Limb (tissue), 2 donors: ENCODE data around the gene OGFOD3.
"Not testable (repeated sequence)": the region's sequence is repeated elsewhere in the genome, so short reads cannot be mapped to it uniquely, and the experiment has no call there.

Experiments used
- DNase-seq, 2 donors: peaks; one replicate each; pipeline ENCODE4 v3.0.0-alpha.2; 2016; ENCODE audit errors: extremely low spot score in 2 of 2

OGFOD3 gene

GRCh38 chr17:82388223-82388921 is 30.0 kb downstream of the OGFOD3 start:
- no peak for DNase-seq

DNA sequence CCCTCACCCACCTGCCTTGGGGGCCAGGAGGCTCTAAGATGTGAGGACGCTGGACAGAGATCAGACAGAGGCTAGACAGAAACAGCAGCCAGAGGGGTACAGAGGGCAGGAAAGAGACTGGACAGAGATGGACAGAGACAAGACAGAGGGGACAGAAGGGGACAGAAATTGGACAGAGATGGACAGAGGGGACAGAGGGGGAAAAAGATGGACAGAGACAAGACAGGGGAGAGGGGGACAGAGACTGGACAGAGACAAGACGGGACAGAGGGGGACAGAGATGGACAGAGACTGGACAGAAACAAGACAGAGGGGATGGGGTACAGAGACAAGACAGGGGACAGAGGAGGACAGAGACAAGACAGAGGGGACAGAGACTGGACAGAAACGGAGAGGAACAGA is 30.7 kb downstream of the OGFOD3 start:
- DNase-seq: no peak

DNA sequence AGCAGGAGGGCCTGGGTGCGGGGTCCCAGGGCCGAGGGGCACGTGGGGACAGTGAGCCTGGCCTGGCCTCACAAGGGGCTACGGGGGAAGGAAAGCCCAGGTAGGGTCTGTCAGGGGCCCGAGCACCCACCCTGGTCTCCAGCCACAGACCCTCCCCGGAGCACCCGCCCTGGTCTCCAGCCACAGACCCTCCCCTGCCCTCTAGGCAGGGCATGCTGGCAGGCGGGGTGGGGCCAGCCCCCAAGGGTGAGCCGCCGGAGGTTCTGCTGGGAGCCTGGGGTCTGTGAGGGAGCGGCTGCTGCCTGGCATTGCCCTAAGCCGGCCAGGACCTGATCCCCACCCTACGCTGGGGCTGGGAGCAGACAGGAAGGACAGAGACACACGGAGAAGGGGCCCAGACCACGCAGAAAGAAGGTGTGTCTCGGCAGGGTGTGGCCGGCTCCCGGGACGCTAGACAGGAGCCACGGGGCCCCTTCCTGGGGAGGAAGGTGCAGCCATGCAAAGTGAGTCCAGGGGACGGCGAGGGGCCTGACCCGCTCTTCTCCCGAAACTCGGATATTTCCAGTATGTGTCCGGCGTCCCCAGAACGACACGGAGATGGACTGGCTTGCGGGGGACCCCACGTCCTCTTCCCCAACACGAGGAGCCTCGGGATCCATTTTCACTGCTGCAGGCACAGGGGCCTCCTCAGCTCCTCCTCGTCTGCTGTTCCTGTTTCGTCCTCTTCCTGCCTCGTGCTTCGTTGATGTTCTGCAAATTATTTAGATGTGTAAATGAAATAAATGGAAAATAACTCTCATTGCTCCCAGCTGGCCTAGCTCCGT is 31.3 kb downstream of the OGFOD3 start:
- no peak for DNase-seq

GRCh38 chr17:82386255-82386831 is 32.0 kb downstream of the OGFOD3 start:
- no peak for DNase-seq

GRCh38 chr17:82385559-82386254 is 32.7 kb downstream of the OGFOD3 start:
- DNase-seq: peak; percentile 44 to 76

DNA sequence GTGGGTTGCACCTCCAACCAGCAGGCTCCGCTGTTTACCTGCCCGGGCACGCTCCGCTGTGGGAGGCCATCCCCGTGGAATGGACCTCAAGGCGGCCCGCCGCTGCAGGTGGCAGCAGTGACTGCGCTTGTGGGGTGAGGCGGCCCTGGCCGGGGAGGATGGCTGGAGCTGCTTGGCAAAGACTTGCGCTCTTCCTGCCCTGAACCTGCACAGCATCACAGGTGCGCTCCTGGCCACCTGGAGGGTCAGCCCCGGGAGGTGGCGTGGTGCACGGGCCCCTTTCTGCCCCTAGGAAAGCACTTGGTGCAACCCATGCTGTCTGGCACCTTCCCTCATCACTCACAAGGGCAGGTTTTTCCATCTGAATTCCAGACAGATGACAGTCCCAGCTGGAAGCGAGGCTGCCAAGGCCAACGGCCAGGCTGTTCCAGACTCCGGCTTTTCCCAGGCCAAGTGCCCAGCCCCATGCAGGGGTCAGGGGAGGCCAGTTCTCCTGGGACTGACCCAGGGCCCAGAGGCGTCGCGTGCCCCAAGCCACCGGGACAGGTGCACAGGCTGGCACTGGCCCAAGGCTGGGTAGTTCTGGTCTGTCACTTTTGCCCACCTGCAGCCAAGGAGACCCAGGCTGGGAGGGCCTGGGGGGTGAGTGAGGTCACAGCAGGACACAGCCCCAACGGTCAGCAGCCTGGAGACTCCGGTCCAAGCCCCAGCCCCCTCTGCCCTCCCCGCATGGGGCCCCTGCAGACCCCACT is 33.5 kb downstream of the OGFOD3 start:
- DNase-seq: no peak

DNA sequence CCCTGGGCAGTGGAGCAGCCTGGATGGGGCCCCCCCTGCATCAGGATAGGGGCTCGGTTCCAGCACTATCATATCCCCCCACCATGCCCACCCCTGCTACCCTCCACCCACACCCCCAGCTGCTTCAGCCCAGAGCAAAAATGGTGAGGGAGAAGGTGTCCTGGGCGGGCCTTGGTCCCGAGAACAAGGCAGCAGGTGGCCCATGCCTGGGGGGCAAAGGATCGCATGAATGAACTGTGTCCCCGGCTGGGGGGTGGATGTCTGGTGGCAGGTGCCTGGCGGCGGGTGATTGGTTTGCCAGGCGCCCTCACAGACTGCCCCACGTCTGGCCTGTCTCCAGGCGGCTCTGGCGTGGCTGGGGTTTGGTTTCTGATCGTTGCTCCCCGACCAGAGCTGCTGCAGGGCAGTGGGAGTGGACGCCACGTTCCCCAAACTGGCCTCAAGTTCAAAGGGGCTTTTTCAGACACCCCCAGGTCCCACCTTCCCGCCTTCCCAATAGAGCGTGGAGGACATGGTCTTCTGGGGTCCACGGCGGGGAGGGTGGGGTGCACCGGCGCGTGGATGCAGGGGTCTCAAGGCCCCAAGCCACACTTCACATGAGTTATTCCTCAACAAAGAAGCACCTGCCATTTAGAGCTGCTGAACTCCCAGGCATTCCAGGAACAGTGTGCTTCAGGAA is 34.2 kb downstream of the OGFOD3 start:
- peak in 1 of 2 donors; percentile 48 for DNase-seq

DNA sequence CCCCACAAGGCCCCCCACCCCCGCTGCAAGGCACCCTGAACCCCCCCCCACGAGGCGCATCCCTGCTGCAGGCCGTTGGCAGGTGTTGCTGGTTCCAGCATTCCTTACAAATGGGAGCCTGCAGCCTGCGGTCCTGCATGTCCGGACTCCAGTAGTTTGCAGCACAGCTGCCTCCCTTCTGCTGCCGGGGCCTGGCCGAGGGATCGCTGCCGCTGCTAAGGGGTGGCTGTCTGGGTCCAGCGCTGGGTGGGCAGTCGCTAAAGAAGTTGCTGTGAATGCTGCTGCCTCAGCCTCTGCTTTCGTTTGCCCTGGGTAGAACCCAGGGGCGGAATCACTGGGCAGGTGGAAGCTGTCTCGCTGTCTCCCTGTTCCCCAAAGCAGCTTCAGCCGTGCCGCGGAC is 35.0 kb downstream of the OGFOD3 start:
- DNase-seq: no peak

GRCh38 chr17:82382933-82383255 is 35.5 kb downstream of the OGFOD3 start:
- no peak for DNase-seq

DNA sequence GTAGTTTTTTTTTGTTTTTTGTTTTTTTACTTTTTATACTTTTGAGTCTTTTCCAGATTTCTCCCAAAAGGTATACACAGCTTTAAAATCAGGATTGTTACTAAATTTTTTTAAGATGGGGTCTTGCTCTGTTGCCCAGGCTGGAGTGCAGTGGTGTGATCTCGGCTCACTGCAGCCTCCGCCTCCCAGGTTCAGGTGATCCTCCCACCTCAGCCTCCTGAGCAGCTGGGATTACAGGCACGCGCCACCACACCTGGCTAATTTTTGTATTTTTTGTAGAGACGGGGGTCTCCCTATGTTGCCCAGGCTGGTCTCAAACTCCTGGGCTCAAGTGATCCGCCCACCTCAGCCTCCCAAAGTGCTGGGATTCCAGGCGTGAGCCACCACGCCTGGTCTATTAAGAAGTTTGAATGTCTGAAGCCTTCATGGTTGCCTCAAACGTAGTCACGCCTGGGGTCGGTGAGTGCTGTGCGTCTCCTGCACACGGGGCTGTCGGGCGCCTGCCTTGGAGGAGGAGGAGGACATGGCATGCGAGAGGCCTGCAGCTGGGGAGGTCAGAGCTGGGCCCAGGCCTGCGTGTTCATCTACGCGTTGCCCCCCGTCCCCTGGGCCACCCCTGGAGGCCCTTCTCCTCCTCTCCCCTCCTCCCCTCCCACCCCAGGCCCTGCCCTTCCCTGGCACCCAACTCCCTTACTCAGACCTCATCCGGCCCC is 36.0 kb downstream of the OGFOD3 start:
- DNase-seq: not testable (repeated sequence)

- DNase-seq: not testable (repeated sequence)
Measured at GRCh38 chr17:82381703-82382009, 36.7 kb downstream of the OGFOD3 start.

- peak in 1 of 2 donors; percentile 52 for DNase-seq
Measured at GRCh38 chr17:82380860-82381702, 37.3 kb downstream of the OGFOD3 start.

DNA sequence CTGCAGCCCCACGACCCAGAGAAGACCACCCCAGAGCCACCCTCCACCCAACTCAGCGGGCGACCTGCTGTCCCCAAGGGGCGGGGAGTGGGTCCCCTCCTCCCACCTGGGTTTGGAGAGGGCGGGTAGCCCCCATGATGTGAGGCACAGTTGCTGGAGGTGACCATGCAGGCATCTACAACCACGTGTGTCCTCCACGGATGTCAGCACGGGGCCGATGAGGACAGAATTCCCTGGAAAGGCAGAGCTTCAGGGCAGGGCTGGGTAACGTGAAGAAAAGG is 39.7 kb downstream of the OGFOD3 start:
- DNase-seq: no peak

DNA sequence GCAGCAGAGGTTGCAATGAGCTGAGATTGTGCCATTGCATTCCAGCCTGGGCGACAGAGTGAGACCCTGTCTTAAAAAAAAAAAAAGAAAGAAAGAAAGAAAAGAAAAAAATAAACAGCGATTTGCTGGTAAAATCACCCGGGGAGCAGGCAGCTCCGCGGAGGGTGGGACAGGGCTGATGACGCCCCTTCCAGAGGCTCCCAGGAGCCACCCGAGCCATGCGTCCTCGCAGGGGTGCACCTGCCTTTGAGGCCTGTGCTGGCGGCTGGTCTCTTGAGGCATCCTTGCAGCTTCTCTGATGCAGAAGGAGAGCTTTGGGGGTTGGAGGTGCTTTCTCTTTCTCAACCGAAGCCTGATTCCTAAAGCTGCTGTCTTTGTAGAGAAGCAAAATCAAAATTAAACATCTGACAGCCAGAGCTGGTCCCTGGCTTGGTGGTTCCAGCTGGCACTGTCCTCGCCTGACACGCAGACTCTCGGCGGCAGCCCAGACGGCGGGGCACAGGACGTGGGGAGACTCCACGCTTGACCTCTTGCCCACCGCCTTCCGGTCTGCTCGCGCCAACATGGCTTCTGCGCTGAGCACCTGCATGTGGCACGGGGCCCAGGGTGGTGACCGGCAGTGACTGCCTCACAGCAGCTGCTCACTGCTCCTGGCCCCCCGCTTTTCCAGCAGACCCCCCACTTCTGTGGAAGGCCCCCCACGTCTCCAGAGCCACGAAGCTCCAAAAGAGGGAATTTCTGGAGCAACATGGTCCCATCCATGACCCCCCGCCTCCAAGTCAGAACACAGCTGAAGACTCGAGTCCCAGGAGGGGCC is 40.3 kb downstream of the OGFOD3 start:
- no peak for DNase-seq

DNA sequence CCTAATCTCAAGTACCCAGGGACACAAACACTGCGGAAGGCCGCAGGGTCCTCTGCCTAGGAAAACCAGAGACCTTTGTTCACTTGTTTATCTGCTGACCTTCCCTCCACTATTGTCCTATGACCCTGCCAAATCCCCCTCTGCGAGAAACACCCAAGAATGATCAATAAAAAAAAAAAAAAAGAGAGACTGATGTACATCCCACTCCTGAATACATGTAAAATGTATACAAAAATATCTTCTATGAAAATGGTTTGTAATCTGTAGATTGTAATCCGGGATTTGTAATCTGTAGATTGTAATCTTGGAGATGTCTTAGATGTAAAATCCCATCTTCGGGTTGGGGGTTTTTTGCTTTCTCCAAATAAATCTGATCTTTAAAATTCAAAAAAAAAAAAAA is 41.1 kb downstream of the OGFOD3 start:
- DNase-seq: not testable (repeated sequence)

DNA sequence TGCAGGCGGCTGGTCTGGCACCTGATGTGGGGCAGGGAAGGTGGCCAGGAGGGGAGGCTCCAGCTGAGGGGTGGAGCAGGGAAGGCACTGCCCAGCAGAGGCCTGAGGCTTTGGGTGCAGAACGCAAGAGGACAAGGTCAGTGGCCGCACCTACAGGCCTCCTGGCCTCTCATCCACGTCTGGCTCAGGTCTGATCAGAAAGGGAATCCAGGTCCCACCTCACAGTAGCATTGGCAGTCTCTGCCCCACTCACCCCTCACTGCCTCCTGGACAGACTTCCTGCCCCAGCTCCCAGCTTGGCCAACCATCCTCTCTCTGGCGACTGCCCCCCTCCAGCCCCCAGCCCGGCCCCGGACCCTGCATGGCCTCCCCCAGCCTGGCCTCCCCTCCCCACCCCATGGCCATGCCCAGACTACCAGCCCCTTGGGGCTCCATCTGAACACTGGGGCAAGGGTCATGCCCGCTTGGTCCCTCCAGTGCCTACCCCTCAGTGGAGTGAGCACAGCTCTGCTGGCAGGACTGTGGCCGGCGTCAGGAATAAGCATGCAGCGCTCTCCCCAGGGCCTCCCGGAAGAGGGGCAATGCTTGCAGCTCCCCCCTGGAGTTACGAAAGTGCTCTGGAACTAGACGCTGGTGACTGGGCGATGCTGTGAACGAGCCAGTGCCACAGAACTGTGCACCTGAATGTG is 42.2 kb downstream of the OGFOD3 start:
- DNase-seq: no peak

DNA sequence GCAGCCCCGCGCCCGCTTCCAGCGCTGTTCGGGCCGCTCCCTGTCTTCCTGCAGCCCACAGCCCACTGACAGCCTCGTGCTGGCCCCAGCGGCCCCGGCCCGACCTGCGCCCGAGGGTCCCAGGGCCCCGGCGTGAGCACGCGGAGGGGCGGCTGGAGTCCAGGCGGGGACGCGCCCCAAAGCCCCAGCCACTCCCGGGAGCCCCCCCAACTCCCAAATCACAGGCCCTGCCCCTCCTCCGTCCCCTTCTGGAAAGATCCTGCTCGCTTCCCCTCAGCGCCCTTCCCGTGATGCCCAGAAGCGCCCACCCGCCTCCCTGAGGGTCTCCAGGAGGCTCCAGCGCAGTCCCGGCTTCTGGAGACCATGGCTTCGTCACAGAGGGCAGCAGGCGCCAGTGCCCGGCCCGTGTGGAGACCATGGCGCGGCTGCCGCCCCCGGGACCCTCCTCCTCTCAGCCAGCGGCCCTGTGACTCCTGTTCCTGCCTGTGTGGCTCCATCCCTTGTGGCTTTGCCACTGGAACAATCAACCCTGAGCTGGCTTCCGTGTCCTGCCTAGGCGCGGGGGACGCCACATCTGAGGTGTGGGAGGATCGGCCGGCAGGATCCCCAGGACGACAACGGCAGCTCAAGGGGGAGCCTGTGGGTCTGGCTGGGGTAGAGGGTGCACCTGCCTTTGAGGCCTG is 42.9 kb downstream of the OGFOD3 start:
- no peak for DNase-seq
